A549 treated with ZK216348 at 1 μM for 4 hours (cell line): ENCODE measurements around the gene SPAG16. TPM values are rescaled to one million over a fixed set of nuclear protein-coding genes. Genes with fewer than 3 reads are reported as not detected.

Source experiments
- total RNA-seq: library from RNA; stranded (reverse); fragments of 200-300 nt; extraction: Qiagen RNA extraction; gene quantifications from 5 replicates; pipeline ENCODE4 v1.2.3, GENCODE V29; 2022; ENCODE audit warnings: low read depth

The SPAG16 gene
- total RNA-seq, result 9.1 to 16.5 TPM (median 12.2 TPM) in 5 replicates

GRCh38 chr2:213284105-213285090 is at the start of gene SPAG16:
TSS of gene SPAG16 (plus strand) at chr2:213284464.

GRCh38 chr2:214410918-214411554 is 1126.8 kb downstream of the SPAG16 start, which contains the start of gene VWC2L:
TSS of gene VWC2L (plus strand) at chr2:214411054. CDS start at chr2:214414194, 3,140 bp downstream.

Other genes with a start within 250 kb of the SPAG16 start
- 0.09 to 0.33 TPM (median 0.19 TPM) in 4 of 5 replicates, not detected in the other for gene IKZF2, start 132.9 kb upstream of the SPAG16 start, total RNA-seq